ENCODE results near the gene TRPM2.

- TF ChIP-seq ZNF580 (CRISPR knock-in tag; IDR thresholded peaks at IDR 0.05; ENCODE audit: borderline replicate concordance, low read depth) = no peak
- TF ChIP-seq, protein P1, sequence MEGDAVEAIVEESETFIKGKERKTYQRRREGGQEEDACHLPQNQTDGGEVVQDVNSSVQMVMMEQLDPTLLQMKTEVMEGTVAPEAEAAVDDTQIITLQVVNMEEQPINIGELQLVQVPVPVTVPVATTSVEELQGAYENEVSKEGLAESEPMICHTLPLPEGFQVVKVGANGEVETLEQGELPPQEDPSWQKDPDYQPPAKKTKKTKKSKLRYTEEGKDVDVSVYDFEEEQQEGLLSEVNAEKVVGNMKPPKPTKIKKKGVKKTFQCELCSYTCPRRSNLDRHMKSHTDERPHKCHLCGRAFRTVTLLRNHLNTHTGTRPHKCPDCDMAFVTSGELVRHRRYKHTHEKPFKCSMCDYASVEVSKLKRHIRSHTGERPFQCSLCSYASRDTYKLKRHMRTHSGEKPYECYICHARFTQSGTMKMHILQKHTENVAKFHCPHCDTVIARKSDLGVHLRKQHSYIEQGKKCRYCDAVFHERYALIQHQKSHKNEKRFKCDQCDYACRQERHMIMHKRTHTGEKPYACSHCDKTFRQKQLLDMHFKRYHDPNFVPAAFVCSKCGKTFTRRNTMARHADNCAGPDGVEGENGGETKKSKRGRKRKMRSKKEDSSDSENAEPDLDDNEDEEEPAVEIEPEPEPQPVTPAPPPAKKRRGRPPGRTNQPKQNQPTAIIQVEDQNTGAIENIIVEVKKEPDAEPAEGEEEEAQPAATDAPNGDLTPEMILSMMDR (CRISPR knock-in tag; IDR thresholded peaks at IDR 0.05) = no peak
- TF ChIP-seq YY1 (IDR thresholded peaks at IDR 0.05; ENCODE audit: insufficient read depth, insufficient replicate concordance, low read depth, low read length) = no peak
Observed at GRCh38 chr21:44440241-44441040, 87.0 kb downstream of the TRPM2 start.

Data from HepG2 (cell line).